ENCODE measurements around the gene OMP. TPM values are rescaled to one million over a fixed set of nuclear protein-coding genes. Genes with fewer than 3 reads are reported as not detected.

The OMP gene
- total RNA-seq, 1 donor from 2014 or later, result not detected

DNA sequence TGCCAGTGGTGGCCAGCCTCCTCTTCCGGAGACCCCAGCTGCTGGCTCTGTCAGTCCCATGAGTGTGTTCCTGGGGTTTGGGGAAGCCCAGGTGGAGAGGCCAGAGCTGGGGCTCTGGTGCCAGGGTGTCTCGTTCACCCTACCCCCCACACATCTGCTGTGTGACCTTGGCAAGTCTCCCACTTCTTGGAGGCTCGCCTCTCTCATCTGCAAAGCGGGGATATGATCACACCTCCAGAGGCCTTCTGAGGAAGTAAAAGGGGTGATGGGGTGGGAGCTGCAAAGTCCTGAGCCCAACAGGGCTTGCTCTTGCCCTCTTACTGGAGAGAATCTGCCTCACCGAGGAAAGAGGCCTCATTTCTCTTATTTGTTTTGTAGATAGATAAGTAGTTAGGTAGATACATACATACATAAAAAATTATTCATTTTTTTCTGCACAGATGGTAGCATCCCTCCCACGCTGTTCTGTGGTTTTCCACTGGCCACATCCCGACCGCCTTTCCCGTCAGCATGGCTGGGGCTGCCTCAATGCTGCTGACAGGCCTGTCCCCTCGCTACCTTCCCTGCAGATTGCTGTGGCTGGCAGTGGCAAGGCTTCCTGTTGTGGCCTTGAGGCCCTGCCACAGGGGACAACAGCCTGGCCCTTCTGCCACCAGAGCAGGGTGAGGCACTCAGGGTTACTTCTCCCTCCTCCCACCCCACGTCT, 49.3 kb downstream of the OMP start:
- TF ChIP-seq CTCF (IDR thresholded peaks at IDR 0.05; ENCODE audit: insufficient read depth, low read length, severe bottlenecking), result no peak
- Histone ChIP-seq H3K36me3 (ENCODE audit: control insufficient read depth, insufficient read depth, low read length) (no peaks in the 10 kb centered on the region), H3K4me3 (ENCODE audit: low read depth, low read length) (no peak overlapping the region), H3K27me3 (ENCODE audit: control insufficient read depth, insufficient read depth, low read length) (peaks cover 10% of the 10 kb centered on the region)
- peak; percentile 13 for FAIRE-seq
- DNase-seq (ENCODE audit: low read depth), result no peak

- no peak for TF ChIP-seq CTCF (IDR thresholded peaks at IDR 0.05; ENCODE audit: insufficient read depth, low read length, severe bottlenecking)
- no peak for FAIRE-seq
- peaks cover 4% of the 10 kb centered on the region for H3K27me3 ChIP-seq (ENCODE audit: control insufficient read depth, insufficient read depth, low read length)
Measured at GRCh38 chr11:77152846-77153245, 50.2 kb downstream of the OMP start.

More at GRCh38 chr11:77152846-77153245, 50.2 kb downstream of the OMP start:
- no peak for DNase-seq (ENCODE audit: low read depth)
- Histone ChIP-seq H3K4me3 (ENCODE audit: low read depth, low read length) (no peak overlapping the region), H3K36me3 (ENCODE audit: control insufficient read depth, insufficient read depth, low read length) (no peaks in the 10 kb centered on the region)

Other genes starting within 250 kb of the OMP start
- gene ACER3, start 241.9 kb upstream of the OMP start, total RNA-seq, result 5.4 and 12.4 TPM in 2 replicates
- under 0.01 and 0.64 TPM in 2 replicates for gene B3GNT6, start 68.4 kb upstream of the OMP start, total RNA-seq
- 3.2 and 9.6 TPM in 2 replicates for gene CAPN5, start 35.9 kb upstream of the OMP start, total RNA-seq
- gene MYO7A, start 25.4 kb downstream of the OMP start, total RNA-seq, result under 0.01 and 0.13 TPM in 2 replicates
- gene GDPD4, start 198.8 kb downstream of the OMP start, total RNA-seq, result not detected in 2 replicates